H1 (cell line): ENCODE results near the gene NR3C1. TPM values are rescaled to one million over a fixed set of nuclear protein-coding genes. Genes with fewer than 3 reads are reported as not detected.

ENCODE experiments used
- CTCF ChIA-PET: fragments of 300-600 bp; sonication (Branson Sonifier 250); formaldehyde crosslinking; loops from one replicate; lab custom pipeline; 2021; ENCODE audit not compliant: partially characterized antibody; lab: Charles Lee
- POLR2A ChIA-PET: fragments of 300-600 bp; sonication (Branson Sonifier 250); formaldehyde crosslinking; loops from one replicate; lab custom pipeline; 2021; ENCODE audit warnings: inconsistent platforms; ENCODE audit not compliant: partially characterized antibody; lab: Charles Lee
- DNase-seq, 2 experiments: peaks; one replicate each; pipeline versions ENCODE4 v3.0.0 to v3.0.0-alpha.2; 2010 to 2022; ENCODE audit warnings: low spot score in 2 of 2, low read depth in 1 of 2, mixed read lengths in 1 of 2
- FAIRE-seq: peaks from 2 replicates; lab custom pipeline; 2011; peaks lifted over from hg19 to GRCh38; lab: Jason Lieb, UNC
- H2AFZ ChIP-seq: 2 replicates; pipeline ENCODE4 v1.8.1; 2012; ENCODE audit warnings: low read length, inconsistent platforms
- H2AK5ac ChIP-seq: 2 replicates; pipeline ENCODE4 v1.6.1; 2013; ENCODE audit warnings: low read depth, low read length
- H2BK120ac ChIP-seq: replicated peaks from 2 replicates; pipeline ENCODE3; 2013; ENCODE audit warnings: low read depth, low read length, inconsistent platforms
- H2BK12ac ChIP-seq: 2 replicates; pipeline ENCODE4 v1.6.1; 2013; ENCODE audit warnings: low read depth, low read length
- H2BK15ac ChIP-seq: 2 replicates; pipeline ENCODE4 v1.6.1; 2013; ENCODE audit warnings: low read length
- H2BK20ac ChIP-seq: 2 replicates; pipeline ENCODE4 v1.6.1; 2013; ENCODE audit warnings: low read length
- H2BK5ac ChIP-seq: 2 replicates; pipeline ENCODE4 v1.6.1; 2013; ENCODE audit warnings: low read depth, low read length
- H3K14ac ChIP-seq: 2 replicates; pipeline ENCODE4 v1.6.1; 2013; ENCODE audit warnings: inconsistent platforms; ENCODE audit not compliant: insufficient read length
- H3K18ac ChIP-seq: 2 replicates; pipeline ENCODE4 v1.6.1; 2013; ENCODE audit warnings: low read length; ENCODE audit errors: extremely low read depth
- H3K23ac ChIP-seq: 2 replicates; pipeline ENCODE4 v1.6.1; 2013; ENCODE audit warnings: inconsistent platforms; ENCODE audit not compliant: insufficient read length
- H3K23me2 ChIP-seq: 2 replicates; pipeline ENCODE4 v1.6.1; 2013; ENCODE audit warnings: low read depth, low read length
- H3K27ac ChIP-seq: 2 replicates; pipeline ENCODE4 v1.6.1; 2011; ENCODE audit warnings: low read depth, low read length, inconsistent platforms
- H3K27me3 ChIP-seq, 4 experiments: replicated peaks in 1 of 4; 1 replicate in 1 of 4; 2 replicates in 3 of 4; pipeline versions ENCODE4 v1.6.1 to v1.8.1; 2011 to 2013; ENCODE audit warnings: low read length in 3 of 4, mild to moderate bottlenecking in 3 of 4, inconsistent platforms in 2 of 4, mixed read lengths in 2 of 4, moderate library complexity in 1 of 4; ENCODE audit not compliant: control insufficient read depth in 3 of 4, insufficient read depth in 3 of 4; ENCODE audit errors: extremely low read depth in 1 of 4
- H3K36me3 ChIP-seq, 4 experiments: 2 replicates each; pipeline versions ENCODE4 v1.6.1 to v1.8.1; 2011 to 2013; ENCODE audit warnings: mild to moderate bottlenecking in 4 of 4, low read length in 3 of 4, moderate library complexity in 2 of 4, control low read depth in 1 of 4, inconsistent platforms in 1 of 4; ENCODE audit not compliant: insufficient read depth in 4 of 4, control insufficient read depth in 2 of 4
- H3K4ac ChIP-seq: replicated peaks from 2 replicates; pipeline ENCODE3; 2013; ENCODE audit warnings: low read length, low read depth, mixed read lengths, inconsistent platforms; ENCODE audit not compliant: insufficient read length
- H3K4me1 ChIP-seq, 4 experiments: replicated peaks in 1 of 4; 1 replicate in 1 of 4; 2 replicates in 3 of 4; pipeline versions ENCODE4 v1.6.1 to v1.8.1; 2011 to 2013; ENCODE audit warnings: low read length in 3 of 4, inconsistent platforms in 2 of 4, mixed read lengths in 1 of 4; ENCODE audit not compliant: insufficient read depth in 4 of 4, control insufficient read depth in 3 of 4
- H3K4me2 ChIP-seq, 2 experiments: 2 replicates each; pipeline versions ENCODE4 v1.6.1 to v1.8.1; 2011 to 2013; ENCODE audit warnings: low read depth in 2 of 2, low read length in 2 of 2, control low read depth in 1 of 2, inconsistent platforms in 1 of 2, mild to moderate bottlenecking in 1 of 2; ENCODE audit not compliant: insufficient read depth in 1 of 2
- H3K4me3 ChIP-seq, 4 experiments: fragments of 200-600, 300-600 bp in 1 of 4; sonication (generic), shearing (Covaris generic), sonication (Bioruptor Twin) in 1 of 4; 2 replicates each; pipeline versions ENCODE4 v1.5.1 to v1.8.1; 2011 to 2016; ENCODE audit warnings: low read length in 4 of 4, low read depth in 3 of 4, control low read depth in 2 of 4, inconsistent platforms in 2 of 4, mild to moderate bottlenecking in 2 of 4, mixed read lengths in 1 of 4, moderate library complexity in 1 of 4; ENCODE audit not compliant: insufficient read depth in 2 of 4; ENCODE audit errors: extremely low read depth in 1 of 4
- H3K56ac ChIP-seq: replicated peaks from 2 replicates; pipeline ENCODE3; 2013; ENCODE audit warnings: low read depth, mild to moderate bottlenecking, mixed read lengths, low read length, inconsistent platforms; ENCODE audit not compliant: insufficient read length
- H3K79me1 ChIP-seq: 2 replicates; pipeline ENCODE4 v1.6.1; 2013; ENCODE audit warnings: low read depth, low read length, control low read depth
- H3K79me2 ChIP-seq, 2 experiments: 2 replicates each; pipeline versions ENCODE4 v1.6.1 to v1.8.1; 2012 to 2013; ENCODE audit warnings: low read length in 2 of 2, mild to moderate bottlenecking in 2 of 2, inconsistent platforms in 1 of 2; ENCODE audit not compliant: insufficient read depth in 2 of 2, control insufficient read depth in 1 of 2
- H3K9ac ChIP-seq, 4 experiments: replicated peaks in 1 of 4; 1 replicate in 1 of 4; 2 replicates in 3 of 4; pipeline versions ENCODE4 v1.6.1 to v1.8.1; 2011 to 2013; ENCODE audit warnings: low read depth in 3 of 4, low read length in 3 of 4, control low read depth in 2 of 4, mild to moderate bottlenecking in 2 of 4, moderate library complexity in 2 of 4, inconsistent platforms in 1 of 4; ENCODE audit errors: extremely low read depth in 1 of 4
- H3K9me3 ChIP-seq, 2 experiments: 2 replicates each; pipeline versions ENCODE4 v1.6.1 to v1.8.1; 2012 to 2013; ENCODE audit warnings: mild to moderate bottlenecking in 2 of 2, moderate library complexity in 2 of 2, control low read depth in 1 of 2, inconsistent platforms in 1 of 2, low read depth in 1 of 2, low read length in 1 of 2, mixed read lengths in 1 of 2; ENCODE audit not compliant: insufficient read depth in 2 of 2
- H4K20me1 ChIP-seq, 2 experiments: replicated peaks in 1 of 2; 2 replicates each; pipeline versions ENCODE3 to v1.8.1; 2011 to 2013; ENCODE audit warnings: inconsistent platforms in 2 of 2, low read length in 2 of 2, mild to moderate bottlenecking in 1 of 2; ENCODE audit not compliant: insufficient read depth in 2 of 2, control insufficient read depth in 1 of 2
- H4K5ac ChIP-seq: 2 replicates; pipeline ENCODE4 v1.6.1; 2013; ENCODE audit warnings: low read length, low read depth, mixed read lengths, inconsistent platforms; ENCODE audit not compliant: insufficient read length
- H4K8ac ChIP-seq: 2 replicates; pipeline ENCODE4 v1.8.0; 2013; ENCODE audit warnings: mild to moderate bottlenecking, moderate library complexity, low read length, inconsistent platforms; ENCODE audit not compliant: insufficient read depth; ENCODE audit errors: extremely low read depth
- H4K91ac ChIP-seq: replicated peaks from 2 replicates; pipeline ENCODE3; 2013; ENCODE audit warnings: low read length, mixed read lengths, inconsistent platforms; ENCODE audit not compliant: insufficient read length
- ASH2L ChIP-seq: fragments of 200-600, 300-600 bp; sonication (generic); IDR thresholded peaks from one replicate; pipeline ENCODE4 v1.7.1; 2017; ENCODE audit warnings: low read length
- EZH2 ChIP-seq: fragments of 200-600 bp; sonication (generic); IDR thresholded peaks from 2 replicates; pipeline ENCODE4 v1.7.1; 2012; ENCODE audit warnings: low read depth, mild to moderate bottlenecking, moderate library complexity, low read length, inconsistent platforms; ENCODE audit not compliant: severe bottlenecking
- HDAC2 ChIP-seq, 2 experiments: fragments of 300-600 bp in 1 of 2; sonication (generic) in 1 of 2; IDR thresholded peaks; 2 replicates each; pipeline ENCODE4 v1.6.1; 2011 to 2012; ENCODE audit warnings: low read depth in 2 of 2, low read length in 2 of 2, mild to moderate bottlenecking in 2 of 2, moderate library complexity in 2 of 2, borderline replicate concordance in 1 of 2, inconsistent platforms in 1 of 2
- KDM1A ChIP-seq: fragments of 200-600, 300-600 bp; sonication (generic); IDR thresholded peaks from 2 replicates; pipeline ENCODE4 v1.7.1; 2016; ENCODE audit warnings: mild to moderate bottlenecking, low read length, borderline replicate concordance
- KDM4A ChIP-seq: IDR thresholded peaks from one replicate; pipeline ENCODE4 v1.7.1; 2012; ENCODE audit warnings: low read depth, mild to moderate bottlenecking, moderate library complexity, low read length, inconsistent platforms; ENCODE audit not compliant: severe bottlenecking
- KDM5A ChIP-seq: fragments of 200-600 bp; IDR thresholded peaks from 2 replicates; pipeline ENCODE4 v1.7.1; 2012; ENCODE audit warnings: mild to moderate bottlenecking, low read length, inconsistent platforms, mixed read lengths
- NANOG ChIP-seq: IDR thresholded peaks from 2 replicates; pipeline ENCODE4 v1.6.1; 2011; ENCODE audit warnings: low read length, low read depth, mild to moderate bottlenecking, inconsistent platforms; ENCODE audit not compliant: insufficient read depth, poor library complexity, severe bottlenecking
- RXRA ChIP-seq: IDR thresholded peaks from 2 replicates; pipeline ENCODE4 v1.6.1; 2011; ENCODE audit warnings: low read depth, mild to moderate bottlenecking, low read length, moderate library complexity; ENCODE audit not compliant: insufficient read depth
- SIRT6 ChIP-seq: IDR thresholded peaks from one replicate; pipeline ENCODE4 v1.7.1; 2012; ENCODE audit warnings: low read length, inconsistent platforms
- TCF12 ChIP-seq: IDR thresholded peaks from 2 replicates; pipeline ENCODE4 v1.6.1; 2011; ENCODE audit warnings: low read depth, mild to moderate bottlenecking, low read length
- ZNF274 ChIP-seq: IDR thresholded peaks from 2 replicates; pipeline ENCODE4 v1.7.0; 2012; ENCODE audit warnings: low read length, borderline replicate concordance; ENCODE audit errors: extremely low read depth
- WGBS, 2 experiments: shearing (Covaris generic) in 1 of 2; methylation state at CpG; one replicate each; pipeline versions ENCODE4 v1.1.6 to v1.1.7; 2013 to 2015; ENCODE audit warnings: low lambda C conversion rate in 2 of 2, mixed read lengths in 2 of 2, inconsistent platforms in 1 of 2, low coverage in 1 of 2, missing lambda C conversion rate in 1 of 2; ENCODE audit not compliant: insufficient replicate concordance in 2 of 2, insufficient coverage in 1 of 2, insufficient read length in 1 of 2; ENCODE audit errors: extremely low coverage in 1 of 2, missing lambda C conversion rate in 1 of 2; 5-methylcytosine and 5-hydroxymethylcytosine counted together
- polyA plus RNA-seq, 7 experiments: library from polyadenylated mRNA; depleted of rRNA in 3 of 7; stranded (reverse) in 5 of 7; unstranded in 2 of 7; fragments of >200 nt in 5 of 7; fragments of 200-250 nt in 2 of 7; gene quantifications; 1 replicate in 5 of 7; 2 replicates in 1 of 7; 4 replicates in 1 of 7; pipeline versions ENCODE4 v1.2.1 to v1.2.3, GENCODE V29; 2011 to 2013; ENCODE audit warnings: missing spikeins in 2 of 7, mixed read lengths in 2 of 7
- total RNA-seq: library from RNA; stranded (reverse); fragmentation: NEBNext Ultra II Directional; extraction: Animal tissue kit (Norgen Biotek cat#: 25700); gene quantifications from 2 replicates; pipeline ENCODE4 v1.2.1, GENCODE V29; 2021

Gene NR3C1
- total and polyA plus RNA-seq, 2 of the 8 experiments (the other 6 are each of a cell fraction or from before 2014, with no cell fraction given), result 1.7 to 5.4 TPM

GRCh38 chr5:143312822-143313221, 90.7 kb downstream of the NR3C1 start:
- H3K27ac ChIP-seq, result no peak overlapping the region
- WGBS, 2 experiments, result 91% methylated on average over 2 of the region's 2 CpGs; no CpG with 5 or more reads in 1 of the 2 experiments
- H3K79me2 ChIP-seq, result no peaks in the 10 kb centered on the region

More at GRCh38 chr5:143312822-143313221, 90.7 kb downstream of the NR3C1 start:
- CTCF ChIA-PET, result no interaction called here
- H2BK20ac ChIP-seq, result no peak overlapping the region
- no peaks in the 10 kb centered on the region; a peak in 1 of 8 replicates for H3K36me3 ChIP-seq
- no peak overlapping the region for H3K4me2 ChIP-seq
- no peak overlapping the region for H2BK120ac ChIP-seq
- no peak overlapping the region for H2AK5ac ChIP-seq
- FAIRE-seq (no peak), DNase-seq (no peak)
- no peaks in the 10 kb centered on the region for H3K79me1 ChIP-seq
- H3K23me2 ChIP-seq, result no peaks in the 10 kb centered on the region
- H3K4me3 ChIP-seq, result no peak overlapping the region
- POLR2A ChIA-PET, result no interaction called here
- no peak overlapping the region for H3K9ac ChIP-seq
- H3K23ac ChIP-seq, result no peak overlapping the region
- no peak overlapping the region for H3K56ac ChIP-seq
- no peak overlapping the region for H2BK5ac ChIP-seq
- no peak overlapping the region for H2BK12ac ChIP-seq
- H4K91ac ChIP-seq, result no peak overlapping the region
- no peak overlapping the region for H4K8ac ChIP-seq
- H3K27me3 ChIP-seq, result no peaks in the 10 kb centered on the region
- no peak for TF ChIP-seq KDM4A
- TF ChIP-seq HDAC2 (IDR thresholded peaks at IDR 0.05; ENCODE audit: borderline replicate concordance in 1 of 2, low read depth in 2 of 2, low read length in 2 of 2), result no peak
- no peak for TF ChIP-seq EZH2
- TF ChIP-seq ASH2L, result no peak
- TF ChIP-seq SIRT6, result no peak
- TF ChIP-seq NANOG, result no peak
- no peak for TF ChIP-seq RXRA
- no peak for TF ChIP-seq KDM5A
- TF ChIP-seq KDM1A, result no peak
- no peak for TF ChIP-seq ZNF274
- TF ChIP-seq TCF12, result no peak
- H2AFZ ChIP-seq, result no peak overlapping the region
- no peak overlapping the region for H4K5ac ChIP-seq
- H3K4ac ChIP-seq, result no peak overlapping the region
- H4K20me1 ChIP-seq, result no peaks in the 10 kb centered on the region
- no peak overlapping the region for H3K18ac ChIP-seq
- no peaks in the 10 kb centered on the region for H3K9me3 ChIP-seq
- no peaks in the 10 kb centered on the region for H3K4me1 ChIP-seq
- H3K14ac ChIP-seq, result no peak overlapping the region
- H2BK15ac ChIP-seq, result no peak overlapping the region
